Fibroblast of skin of right quadriceps (primary cell): ENCODE results near the gene BANF1.
"Not testable (repeated sequence)": the region's sequence is repeated elsewhere in the genome, so short reads cannot be mapped to it uniquely, and the experiment has no call there.

ENCODE experiments used
- DNase-seq: peaks from one replicate; pipeline ENCODE4 v3.0.0-alpha.2; 2013

The BANF1 gene

GRCh38 chr11:66011785-66012303 lies 9.5 kb downstream of the BANF1 start, which contains the start of gene CST6:
Gene CST6, plus strand, starts transcription at chr11:66012008. Its CDS starts 37 bp downstream, at chr11:66012045.
- no peak for DNase-seq

DNA sequence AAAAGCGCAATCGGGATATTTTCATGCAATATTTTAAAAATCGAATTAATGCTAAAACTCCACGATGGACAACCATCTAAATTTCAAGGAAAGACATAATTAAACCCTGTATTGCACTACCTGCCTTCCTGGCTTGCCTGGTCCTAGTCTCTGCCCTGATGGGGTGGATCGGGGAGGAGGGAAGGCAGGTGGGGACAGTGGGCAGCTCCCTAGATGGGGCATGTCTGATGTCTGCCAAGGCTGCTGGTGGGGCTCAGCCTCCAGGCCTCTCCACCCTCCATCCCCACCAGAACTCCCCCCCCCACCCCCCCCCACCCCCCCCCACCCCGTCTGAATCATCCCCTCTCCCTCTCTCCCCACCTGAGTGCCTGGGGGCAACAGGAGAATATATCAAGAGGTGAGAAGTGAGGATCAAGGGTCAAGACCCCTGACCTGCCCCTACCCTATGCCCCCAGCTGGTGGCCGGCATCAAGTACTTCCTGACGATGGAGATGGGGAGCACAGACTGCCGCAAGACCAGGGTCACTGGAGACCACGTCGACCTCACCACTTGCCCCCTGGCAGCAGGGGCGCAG lies 10.2 kb downstream of the BANF1 start:
- no peak for DNase-seq

- DNase-seq: no peak
Measured at GRCh38 chr11:66012946-66013761, 10.9 kb downstream of the BANF1 start.

- no peak for DNase-seq
Measured at GRCh38 chr11:66013762-66014100, 11.4 kb downstream of the BANF1 start.

GRCh38 chr11:66014804-66015453 lies 12.6 kb downstream of the BANF1 start:
- DNase-seq: no peak

DNA sequence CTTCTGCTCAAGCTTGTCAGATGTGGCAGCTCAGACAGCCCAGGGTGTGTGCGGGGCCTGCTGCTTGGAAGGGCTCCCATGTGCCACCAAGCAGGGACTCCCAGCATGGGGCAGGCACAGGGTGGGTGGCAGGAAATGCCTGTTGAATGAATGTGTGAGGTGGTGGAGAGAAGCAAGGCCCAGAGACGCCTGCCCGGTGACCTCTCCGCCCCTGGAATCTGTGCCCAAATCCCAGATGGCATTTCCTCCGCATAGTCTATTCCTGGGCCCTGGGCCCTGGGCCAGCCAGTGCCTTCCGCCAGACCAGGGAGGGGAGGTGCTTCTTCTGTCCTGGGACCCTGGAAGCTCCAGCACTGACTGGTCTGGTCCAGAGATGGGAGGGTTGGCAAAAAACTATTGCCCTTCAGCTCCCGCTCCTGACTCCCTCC lies 13.2 kb downstream of the BANF1 start:
- DNase-seq: peak; percentile 49

GRCh38 chr11:66015936-66016792 lies 13.9 kb downstream of the BANF1 start:
- DNase-seq: no peak

DNA sequence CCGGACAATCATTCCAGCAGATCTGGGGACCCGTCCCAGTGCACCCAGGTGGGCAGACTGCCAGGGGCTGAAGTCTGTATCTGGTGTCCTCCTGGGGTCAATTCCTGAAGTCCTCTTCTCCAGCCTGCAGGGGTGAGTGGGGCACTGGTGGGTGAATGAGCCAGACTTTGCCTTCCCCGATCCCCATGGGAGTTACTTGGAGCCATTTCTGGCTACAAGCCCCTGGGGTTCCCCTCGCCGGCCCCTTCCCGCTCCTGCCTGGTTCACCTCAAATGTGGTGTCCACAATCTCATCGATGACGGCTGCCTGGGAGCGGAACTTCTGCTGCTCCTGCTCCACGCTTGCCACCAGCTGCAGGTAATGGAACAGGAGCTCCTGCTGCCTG lies 14.5 kb downstream of the BANF1 start:
- no peak for DNase-seq

DNA sequence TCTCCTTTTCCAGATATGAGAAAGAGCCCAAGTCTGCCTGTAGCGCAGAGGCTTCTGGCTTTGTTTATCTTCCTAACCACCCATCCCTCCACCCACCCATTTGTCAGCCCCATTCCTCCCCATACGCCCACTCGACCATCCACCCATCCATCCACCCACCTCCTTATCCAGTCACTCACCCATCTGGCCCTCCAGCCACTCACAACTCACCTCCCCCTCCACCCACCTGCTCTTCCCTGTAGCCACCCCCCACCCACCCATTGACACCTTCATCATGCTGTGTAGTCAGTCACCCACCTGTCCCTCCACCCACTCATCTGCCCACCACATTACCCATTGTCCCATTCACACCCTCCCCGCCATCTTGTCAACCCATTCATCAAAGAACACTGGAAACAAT lies 15.0 kb downstream of the BANF1 start:
- DNase-seq: no peak

GRCh38 chr11:66020212-66020611 lies 17.9 kb downstream of the BANF1 start:
- DNase-seq: no peak

GRCh38 chr11:66020618-66021357 lies 18.5 kb downstream of the BANF1 start:
- DNase-seq: peak; percentile 49

GRCh38 chr11:66022401-66023185 lies 20.3 kb downstream of the BANF1 start:
- DNase-seq: peak; percentile 55

- not testable (repeated sequence) for DNase-seq
Measured at GRCh38 chr11:66023186-66023440, 20.8 kb downstream of the BANF1 start.

GRCh38 chr11:66026017-66026529 lies 23.8 kb downstream of the BANF1 start, which contains the start of gene CATSPER1:
Gene CATSPER1, minus strand, starts transcription at chr11:66026479. Its CDS starts 100 bp downstream, at chr11:66026379.
- no peak for DNase-seq

GRCh38 chr11:66032957-66033735 lies 30.8 kb downstream of the BANF1 start:
- DNase-seq: no peak

- no peak for DNase-seq
Measured at GRCh38 chr11:66035653-66036333, 33.5 kb downstream of the BANF1 start.

DNA sequence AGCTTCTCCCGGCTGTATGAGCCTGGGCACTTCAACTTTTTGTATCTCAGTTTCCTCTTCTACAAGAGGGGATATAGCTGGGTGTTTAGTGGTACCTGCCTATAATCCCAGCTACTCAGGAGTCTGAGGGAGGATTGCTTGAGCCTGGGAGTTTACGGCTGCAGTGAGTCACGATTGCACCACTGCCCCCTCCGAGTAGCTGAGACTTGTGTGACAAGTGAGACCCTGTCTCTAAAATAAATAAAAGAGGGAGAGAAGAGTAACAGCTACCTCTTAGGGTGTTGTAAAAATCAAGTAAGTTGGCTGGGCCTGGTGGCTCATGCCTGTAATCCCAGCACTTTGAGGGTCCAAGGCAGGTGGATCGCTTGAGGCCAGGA lies 34.0 kb downstream of the BANF1 start:
- no peak for DNase-seq

DNA sequence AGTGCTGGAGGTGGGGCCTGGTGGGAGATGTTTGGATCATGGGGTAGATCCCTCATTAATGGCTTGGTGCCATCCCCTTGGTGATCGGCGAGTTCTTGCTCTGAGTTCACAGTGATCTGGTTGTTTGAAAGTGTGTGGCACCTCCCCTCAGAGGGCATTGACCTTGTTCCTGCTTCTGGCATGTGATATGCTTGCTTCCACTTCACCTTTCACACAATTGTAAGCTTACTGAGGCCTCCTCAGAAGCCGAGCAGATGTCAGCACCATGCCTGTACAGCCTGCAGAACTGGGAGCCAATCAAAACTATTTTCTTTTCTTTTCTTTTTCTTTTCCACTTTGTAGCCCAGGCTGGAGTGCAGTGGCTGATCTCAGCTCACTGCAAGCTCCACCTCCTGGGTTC lies 35.0 kb downstream of the BANF1 start:
- DNase-seq: no peak

- no peak for DNase-seq
Measured at GRCh38 chr11:66039765-66040164, 37.5 kb downstream of the BANF1 start.
